Measurements from ENCODE around the gene SLC35E3.

GRCh38 chr12:68824131-68824530, 78.2 kb downstream of the SLC35E3 start:
- TF ChIP-seq CTCF (conservative IDR thresholded peaks at IDR 0.05) (no peak), ZFX (IDR thresholded peaks at IDR 0.05) (no peak)
